Prostate gland (tissue), 2 donors: ENCODE results near the gene RAPH1.

ENCODE experiments used
- CTCF ChIP-seq, 4 experiments: fragments of 200-600 bp in 2 of 4; fragments of 450-650 bp in 2 of 4; sonication (generic) in 2 of 4; IDR thresholded peaks; 1 replicate in 3 of 4; 2 replicates in 1 of 4; pipeline ENCODE4 v1.5.1; 2016 to 2019; ENCODE audit warnings: antibody characterized with exemption in 4 of 4, mild to moderate bottlenecking in 2 of 4, moderate library complexity in 2 of 4
- POLR2A ChIP-seq: fragments of 450-650 bp; IDR thresholded peaks from one replicate; pipeline ENCODE4 v1.6.1; 2016; ENCODE audit warnings: antibody characterized with exemption, mild to moderate bottlenecking

DNA sequence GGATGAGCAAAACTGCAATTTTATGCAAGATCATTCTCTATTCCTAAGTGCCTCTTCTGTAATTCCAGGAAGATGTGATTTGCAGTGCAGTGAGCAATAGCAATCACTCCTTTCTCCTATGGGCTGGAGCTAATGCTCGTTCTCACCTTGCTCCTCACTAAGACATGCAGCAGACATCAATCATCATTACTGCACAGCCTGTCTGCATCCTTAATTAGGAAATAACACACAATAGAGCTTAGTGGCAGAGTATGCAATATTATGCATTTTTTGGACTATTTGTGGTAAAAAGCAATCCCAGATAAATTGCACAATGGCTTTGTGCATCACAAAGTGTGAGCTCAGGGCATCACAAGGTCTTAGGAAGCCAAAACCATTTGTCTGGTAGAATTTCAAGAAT, 32.6 kb upstream of the RAPH1 start:
- TF ChIP-seq POLR2A (no peak), CTCF (IDR thresholded peaks at IDR 0.05) (no peak)
